ENCODE measurements around the gene TRIO. TPM values are rescaled to one million over a fixed set of nuclear protein-coding genes. Genes with fewer than 3 reads are reported as not detected.

The TRIO gene
- total and polyA plus RNA-seq, 2 of the 8 experiments (the other 6 are each of a cell fraction or from before 2014, with no cell fraction given): 35.1 to 69.1 TPM

DNA sequence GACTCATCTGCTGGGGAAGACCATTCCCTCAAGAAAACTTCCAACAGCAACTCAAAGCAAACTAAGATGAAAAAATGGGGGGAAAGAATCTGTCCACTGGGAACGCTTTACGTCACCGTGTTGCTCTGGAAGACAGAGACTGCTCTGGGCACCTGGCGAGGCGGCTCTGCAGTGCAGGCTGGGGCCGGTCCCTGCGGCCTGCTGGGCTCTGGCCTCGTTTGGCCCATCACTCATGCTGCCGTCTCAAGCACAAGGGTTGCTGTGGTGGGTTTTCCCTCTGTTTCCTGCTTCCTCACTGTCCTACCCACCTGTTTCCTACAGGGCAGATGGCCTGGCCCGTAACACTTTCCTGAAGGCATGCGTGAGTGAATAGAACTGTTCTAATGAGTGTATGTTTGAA, 345.6 kb downstream of the TRIO start:
- H3K23me2 ChIP-seq (ENCODE audit: low read depth, low read length): peaks cover 5% of the 10 kb centered on the region; the same call in 1 of the 2 replicates
- H3K23ac ChIP-seq (ENCODE audit: insufficient read length): no peak overlapping the region
- H3K9me3 ChIP-seq (ENCODE audit: insufficient read depth in 2 of 2, low read depth in 1 of 2, low read length in 1 of 2): no peaks in the 10 kb centered on the region
- H2BK5ac ChIP-seq (ENCODE audit: low read depth, low read length): no peak overlapping the region
- no peaks in the 10 kb centered on the region for H3K27me3 ChIP-seq (replicated peaks in 1 of 4; ENCODE audit: control insufficient read depth in 3 of 4, extremely low read depth in 1 of 4, insufficient read depth in 3 of 4, low read length in 3 of 4)
- no peak overlapping the region for H2BK20ac ChIP-seq (ENCODE audit: low read length)
- no peak overlapping the region for H2BK12ac ChIP-seq (ENCODE audit: low read depth, low read length)
- no peak overlapping the region for H3K9ac ChIP-seq (replicated peaks in 1 of 4; ENCODE audit: extremely low read depth in 1 of 4, low read depth in 3 of 4, low read length in 3 of 4)
- no peak for FAIRE-seq
- ChIA-PET CTCF (ENCODE audit: partially characterized antibody) (interaction anchor here (1.5 kb wide), 1 partner anchor 34 kb away, joined by 3 read pairs; no protein-coding TSS in a partner anchor), POLR2A (ENCODE audit: partially characterized antibody) (interaction anchor here (1.3 kb wide), 1 partner anchor 16 kb away, joined by 3 read pairs; no protein-coding TSS in a partner anchor)
- H2AK5ac ChIP-seq (ENCODE audit: low read depth, low read length): no peak overlapping the region; the same call in 1 of the 2 replicates
- H3K18ac ChIP-seq (ENCODE audit: extremely low read depth, low read length): no peak overlapping the region
- peak overlapping the region; percentile 26 for H4K91ac ChIP-seq (replicated peaks; ENCODE audit: insufficient read length, low read length)
- no peak overlapping the region for H3K4ac ChIP-seq (replicated peaks; ENCODE audit: insufficient read length, low read depth, low read length)
- H3K56ac ChIP-seq (replicated peaks; ENCODE audit: insufficient read length, low read depth, low read length): no peak overlapping the region
- H3K4me3 ChIP-seq (ENCODE audit: extremely low read depth in 1 of 4, insufficient read depth in 2 of 4, low read depth in 3 of 4, low read length in 4 of 4): no peak overlapping the region
- H3K36me3 ChIP-seq (ENCODE audit: control insufficient read depth in 2 of 4, insufficient read depth in 4 of 4, low read length in 3 of 4): peaks cover 3 to 33% (median 24%) of the 10 kb centered on the region in 4 experiments; a peak in 7 of 8 replicates
- no peak overlapping the region for H2BK120ac ChIP-seq (replicated peaks; ENCODE audit: low read depth, low read length)
- H3K27ac ChIP-seq (ENCODE audit: low read depth, low read length): no peak overlapping the region
- no peak overlapping the region for H2AFZ ChIP-seq (ENCODE audit: low read length)
- H4K8ac ChIP-seq (ENCODE audit: extremely low read depth, insufficient read depth, low read length): no peak overlapping the region
- no peak overlapping the region for H3K14ac ChIP-seq (ENCODE audit: insufficient read length)
- H3K79me2 ChIP-seq (ENCODE audit: control insufficient read depth in 1 of 2, insufficient read depth in 2 of 2, low read length in 2 of 2): no peaks in the 10 kb centered on the region
- H2BK15ac ChIP-seq (ENCODE audit: low read length): no peak overlapping the region
- no peak overlapping the region for H4K5ac ChIP-seq (ENCODE audit: insufficient read length, low read depth, low read length)
- no peaks in the 10 kb centered on the region; the same call in 1 of the 2 replicates for H3K79me1 ChIP-seq (ENCODE audit: low read depth, low read length)
- TF ChIP-seq MAFK (IDR thresholded peaks at IDR 0.05; ENCODE audit: low read depth, low read length): no peak
- TF ChIP-seq, protein P1, sequence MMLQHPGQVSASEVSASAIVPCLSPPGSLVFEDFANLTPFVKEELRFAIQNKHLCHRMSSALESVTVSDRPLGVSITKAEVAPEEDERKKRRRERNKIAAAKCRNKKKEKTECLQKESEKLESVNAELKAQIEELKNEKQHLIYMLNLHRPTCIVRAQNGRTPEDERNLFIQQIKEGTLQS (IDR thresholded peaks at IDR 0.05; ENCODE audit: insufficient read depth, low read depth, low read length): no peak
- no peak for TF ChIP-seq SIRT6 (IDR thresholded peaks at IDR 0.05; ENCODE audit: low read length)
- no peak for TF ChIP-seq EGR1 (IDR thresholded peaks at IDR 0.05; ENCODE audit: borderline replicate concordance, low read depth, low read length)
- no peak for TF ChIP-seq RFX5 (IDR thresholded peaks at IDR 0.05; ENCODE audit: borderline replicate concordance, low read depth, low read length)
- TF ChIP-seq SIN3A (conservative IDR thresholded peaks at IDR 0.05 in 1 of 2, IDR thresholded peaks at IDR 0.05 in 1 of 2; ENCODE audit: low read depth in 1 of 2, low read length in 2 of 2): no peak
- TF ChIP-seq RAD21 (IDR thresholded peaks at IDR 0.05 in 1 of 2, conservative IDR thresholded peaks at IDR 0.05 in 1 of 2; ENCODE audit: low read depth in 2 of 2, low read length in 2 of 2): no peak
- H3K4me2 ChIP-seq (ENCODE audit: insufficient read depth in 1 of 2, low read depth in 2 of 2, low read length in 2 of 2): 0 out of 4 replicates have a peak overlapping the region, but pooled peaks of 1 of the 2 experiments have one; percentile 34
- peaks cover 0 to 3% of the 10 kb centered on the region in 2 experiments for H4K20me1 ChIP-seq (replicated peaks in 1 of 2; ENCODE audit: control insufficient read depth in 1 of 2, insufficient read depth in 2 of 2, low read length in 2 of 2)
- WGBS, 2 experiments (ENCODE audit: extremely low coverage in 1 of 2, insufficient coverage in 1 of 2, insufficient read length in 1 of 2, insufficient replicate concordance in 2 of 2, low coverage in 1 of 2, low lambda C conversion rate in 2 of 2, missing lambda C conversion rate in 1 of 2): 95% methylated on average over 11 of the region's 11 CpGs; no CpG with 5 or more reads in 1 of the 2 experiments
- DNase-seq (ENCODE audit: low read depth in 1 of 2, low spot score in 2 of 2): no peak
- no peaks in the 10 kb centered on the region for H3K4me1 ChIP-seq (replicated peaks in 1 of 4; ENCODE audit: control insufficient read depth in 3 of 4, insufficient read depth in 4 of 4, low read length in 3 of 4)
